ENCODE measurements around the gene DCTN2.

Gene DCTN2

DNA sequence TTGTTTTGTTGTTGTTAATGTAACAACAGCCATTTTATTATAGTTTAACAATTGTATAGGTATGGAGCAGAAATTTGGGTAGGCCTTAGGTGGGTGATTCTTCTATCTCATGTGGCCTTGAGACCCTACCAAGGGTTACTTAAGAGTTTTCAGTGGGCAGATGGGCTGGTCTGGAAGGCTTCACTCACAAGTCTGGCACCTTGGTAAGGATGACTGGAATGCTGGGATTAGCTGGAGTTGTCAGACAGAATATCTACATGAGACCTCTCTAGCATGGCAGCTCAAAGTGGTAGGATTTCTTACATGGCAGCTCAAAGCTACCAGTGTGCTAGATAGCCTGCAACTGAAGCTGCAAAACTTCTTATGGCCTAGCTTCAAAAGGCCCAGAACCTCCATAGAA is 61.3 kb downstream of the DCTN2 start:
- no peak for DNase-seq

DNA sequence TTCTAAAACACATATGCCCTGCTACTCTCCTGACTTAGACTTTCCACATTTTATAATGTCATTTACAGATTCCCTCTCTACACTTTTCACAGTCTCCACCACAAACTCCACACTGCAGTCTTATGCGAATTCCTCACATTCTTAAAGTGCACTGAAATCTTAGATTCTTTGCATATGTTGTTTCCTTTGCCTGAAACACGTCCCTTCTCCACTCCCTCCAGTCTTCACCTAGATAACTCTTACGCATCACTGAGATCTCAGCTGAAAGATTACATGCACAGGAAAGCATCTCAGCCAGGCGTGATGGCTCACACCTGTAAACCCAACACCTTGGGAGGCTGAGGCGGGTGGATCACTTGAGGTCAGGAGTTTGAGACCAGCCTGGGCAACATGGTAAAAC is 63.5 kb downstream of the DCTN2 start:
- no peak for DNase-seq

DNA sequence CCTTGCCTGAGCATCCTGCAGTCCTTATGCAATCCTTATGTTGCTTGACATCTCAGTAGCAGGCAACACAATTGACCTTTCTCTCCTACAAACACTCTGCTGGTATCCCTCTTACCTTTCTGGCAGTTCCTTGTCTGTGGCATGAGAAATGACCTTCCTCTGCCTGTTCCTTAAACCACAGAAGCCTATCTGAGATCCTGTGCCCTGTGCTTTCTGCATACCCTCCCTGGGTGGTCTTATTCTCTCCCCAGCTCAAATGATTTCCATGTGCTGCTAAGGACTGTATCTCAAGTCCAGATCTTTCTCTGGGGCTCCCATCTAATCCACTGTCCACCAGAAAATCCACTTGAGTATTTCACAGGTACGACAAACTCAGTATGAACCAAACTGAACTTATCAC is 65.3 kb downstream of the DCTN2 start:
- no peak for DNase-seq

Measured in CD4-positive, alpha-beta T cell treated with Interferon gamma for 1 hour (primary cell).